Mesodermal cell (in vitro differentiated cells): Measurements from ENCODE around the gene NRP1.

Experiments
- H3K27ac ChIP-seq: 2 replicates; pipeline ENCODE4 v1.7.0; 2013; ENCODE audit warnings: mild to moderate bottlenecking, low read depth, low read length, moderate library complexity; ENCODE audit not compliant: severe bottlenecking
- H3K36me3 ChIP-seq: 2 replicates; pipeline ENCODE4 v1.7.1; 2013; ENCODE audit warnings: mild to moderate bottlenecking, low read length, moderate library complexity; ENCODE audit not compliant: control insufficient read depth, insufficient read depth
- H3K4me1 ChIP-seq: one replicate; pipeline ENCODE4 v1.7.1; 2013; ENCODE audit warnings: mild to moderate bottlenecking, low read length; ENCODE audit not compliant: insufficient read depth, control insufficient read depth, poor library complexity, severe bottlenecking
- H3K4me3 ChIP-seq: 2 replicates; pipeline ENCODE4 v1.7.0; 2013; ENCODE audit warnings: low read length, control low read depth, mild to moderate bottlenecking; ENCODE audit not compliant: insufficient read depth, poor library complexity, severe bottlenecking; ENCODE audit errors: extremely low read depth
- H3K9me3 ChIP-seq: 2 replicates; pipeline ENCODE4 v1.7.1; 2013; ENCODE audit warnings: mild to moderate bottlenecking, low read length, moderate library complexity; ENCODE audit not compliant: control insufficient read depth
- WGBS, 2 experiments: methylation state at CpG; one replicate each; pipeline ENCODE4 v1.1.5; 2013; ENCODE audit warnings: missing lambda C conversion rate in 2 of 2; ENCODE audit not compliant: insufficient coverage in 2 of 2; 5-methylcytosine and 5-hydroxymethylcytosine counted together

The NRP1 gene

GRCh38 chr10:33370434-33370930, 36.0 kb upstream of the NRP1 start:
- no peaks in the 10 kb centered on the region for H3K36me3 ChIP-seq
- H3K4me3 ChIP-seq = no peak overlapping the region
- H3K27ac ChIP-seq = no peak overlapping the region
- H3K4me1 ChIP-seq = peaks cover 2% of the 10 kb centered on the region
- 100% methylated on average over 2 of the region's 2 CpGs for WGBS, 2 experiments
- H3K9me3 ChIP-seq = peaks cover 19% of the 10 kb centered on the region

GRCh38 chr10:33368086-33368485, 33.6 kb upstream of the NRP1 start:
- WGBS, 2 experiments = 94 to 97% methylated on average over 2 to 4 of the region's 4 CpGs
- peaks cover 8% of the 10 kb centered on the region for H3K4me1 ChIP-seq
- no peak overlapping the region for H3K27ac ChIP-seq
- H3K4me3 ChIP-seq = no peak overlapping the region
- H3K36me3 ChIP-seq = no peaks in the 10 kb centered on the region
- H3K9me3 ChIP-seq = peaks cover 29% of the 10 kb centered on the region

- Histone ChIP-seq H3K4me3 (no peak overlapping the region), H3K9me3 (peaks cover 29% of the 10 kb centered on the region)
Observed at GRCh38 chr10:33365871-33366411, 31.5 kb upstream of the NRP1 start.

GRCh38 chr10:33365301-33365700, 30.8 kb upstream of the NRP1 start:
- no peaks in the 10 kb centered on the region for H3K36me3 ChIP-seq
- 100% methylated on average over 1 of the region's 1 CpG; no CpG with 5 or more reads in 1 of the 2 experiments for WGBS, 2 experiments

More at GRCh38 chr10:33365871-33366411, 31.5 kb upstream of the NRP1 start:
- H3K36me3 ChIP-seq = no peaks in the 10 kb centered on the region
- peaks cover 8% of the 10 kb centered on the region for H3K4me1 ChIP-seq
- H3K27ac ChIP-seq = peak overlapping the region; percentile 75

GRCh38 chr10:33363106-33363505, 28.6 kb upstream of the NRP1 start:
- no peaks in the 10 kb centered on the region for H3K36me3 ChIP-seq
- H3K9me3 ChIP-seq = peaks cover 36% of the 10 kb centered on the region
- no peak overlapping the region for H3K4me3 ChIP-seq
- no peak overlapping the region for H3K27ac ChIP-seq
- peaks cover 8% of the 10 kb centered on the region for H3K4me1 ChIP-seq

More at GRCh38 chr10:33365301-33365700, 30.8 kb upstream of the NRP1 start:
- Histone ChIP-seq H3K4me1 (peaks cover 8% of the 10 kb centered on the region), H3K9me3 (peaks cover 31% of the 10 kb centered on the region), H3K27ac (peak overlapping the region; percentile 75), H3K4me3 (no peak overlapping the region)

GRCh38 chr10:33358016-33358415, 23.5 kb upstream of the NRP1 start:
- Histone ChIP-seq H3K27ac (no peak overlapping the region), H3K4me3 (no peak overlapping the region), H3K36me3 (no peaks in the 10 kb centered on the region), H3K9me3 (peaks cover 7% of the 10 kb centered on the region), H3K4me1 (no peaks in the 10 kb centered on the region)
- WGBS, 2 experiments = 55 to 71% methylated on average over 1 to 3 of the region's 4 CpGs

- WGBS, 2 experiments = 85 to 93% methylated on average over 2 of the region's 2 CpGs
- Histone ChIP-seq H3K9me3 (peaks cover 5% of the 10 kb centered on the region), H3K4me3 (no peak overlapping the region), H3K36me3 (no peaks in the 10 kb centered on the region), H3K27ac (no peak overlapping the region), H3K4me1 (peaks cover 4% of the 10 kb centered on the region)
Observed at GRCh38 chr10:33355274-33355673, 20.8 kb upstream of the NRP1 start.

GRCh38 chr10:33353853-33354252, 19.4 kb upstream of the NRP1 start:
- peaks cover 4% of the 10 kb centered on the region for H3K4me1 ChIP-seq
- H3K36me3 ChIP-seq = no peaks in the 10 kb centered on the region
- no peaks in the 10 kb centered on the region for H3K9me3 ChIP-seq
- WGBS, 2 experiments = 46 to 93% methylated on average over 1 to 3 of the region's 3 CpGs
- no peak overlapping the region for H3K4me3 ChIP-seq
- H3K27ac ChIP-seq = no peak overlapping the region

GRCh38 chr10:33353334-33353733, 18.9 kb upstream of the NRP1 start:
- H3K36me3 ChIP-seq = no peaks in the 10 kb centered on the region
- no peaks in the 10 kb centered on the region for H3K9me3 ChIP-seq
- no peak overlapping the region for H3K4me3 ChIP-seq
- H3K27ac ChIP-seq = no peak overlapping the region
- 88 to 96% methylated on average over 4 to 8 of the region's 8 CpGs for WGBS, 2 experiments
- peaks cover 4% of the 10 kb centered on the region for H3K4me1 ChIP-seq

- H3K4me3 ChIP-seq = no peak overlapping the region
- H3K36me3 ChIP-seq = no peaks in the 10 kb centered on the region
- 100% methylated on average over 2 of the region's 3 CpGs for WGBS, 2 experiments
- no peaks in the 10 kb centered on the region for H3K9me3 ChIP-seq
- no peak overlapping the region for H3K27ac ChIP-seq
- peaks cover 4% of the 10 kb centered on the region for H3K4me1 ChIP-seq
Observed at GRCh38 chr10:33352615-33353014, 18.1 kb upstream of the NRP1 start.

GRCh38 chr10:33352175-33352574, 17.7 kb upstream of the NRP1 start:
- peaks cover 4% of the 10 kb centered on the region for H3K4me1 ChIP-seq
- no peak overlapping the region for H3K4me3 ChIP-seq
- H3K9me3 ChIP-seq = no peaks in the 10 kb centered on the region
- WGBS, 2 experiments = 100% methylated on average over 1 of the region's 3 CpGs; no CpG with 5 or more reads in 1 of the 2 experiments
- H3K36me3 ChIP-seq = no peaks in the 10 kb centered on the region
- H3K27ac ChIP-seq = no peak overlapping the region
